ENCODE measurements around the gene PRPF39.

The PRPF39 gene

GRCh38 chr14:45083976-45084722 is at the start of gene PRPF39:
TSS of gene PRPF39 (plus strand) at chr14:45084116. CDS start at chr14:45095240, 11,124 bp downstream.
- Mint-ChIP-seq H3K4me1 (peaks cover 23 to 45% of the 10 kb centered on the region in 2 donors), H3K27ac (peak within 1 kb of the TSS; percentile 98), H3K9me3 (no peaks in the 10 kb centered on the region), H3K36me3 (peaks cover 11 to 19% of the 10 kb centered on the region in 2 donors), H3K4me3 (peak within 1 kb of the TSS; percentile 96 to 98), H3K27me3 (no peaks in the 10 kb centered on the region)
- DNase-seq (peak; percentile 96), ATAC-seq (replicated peaks) (peak; percentile 93 to 99)

- H3K27ac Mint-ChIP-seq, result no peak overlapping the region
- no peak overlapping the region for H3K4me3 Mint-ChIP-seq
- no peaks in the 10 kb centered on the region for H3K27me3 Mint-ChIP-seq
- peaks cover 39 to 59% of the 10 kb centered on the region in 2 donors for H3K36me3 Mint-ChIP-seq
- no peak for DNase-seq
- H3K9me3 Mint-ChIP-seq, result peaks cover 0 to 3% of the 10 kb centered on the region in 2 donors
- no peaks in the 10 kb centered on the region for H3K4me1 Mint-ChIP-seq
- no peak for ATAC-seq (replicated peaks)
These were observed 49.2 kb upstream of the PRPF39 start for GRCh38 chr14:45034730-45035129.

- H3K27me3 Mint-ChIP-seq, result no peaks in the 10 kb centered on the region
- DNase-seq, result no peak
These were observed 45.7 kb upstream of the PRPF39 start for GRCh38 chr14:45038256-45038655.

GRCh38 chr14:45038865-45039264 is 45.1 kb upstream of the PRPF39 start:
- Mint-ChIP-seq H3K27ac (no peak overlapping the region), H3K4me1 (no peaks in the 10 kb centered on the region), H3K36me3 (peaks cover 39 to 64% of the 10 kb centered on the region in 2 donors), H3K4me3 (no peak overlapping the region), H3K27me3 (no peaks in the 10 kb centered on the region), H3K9me3 (peaks cover 0 to 3% of the 10 kb centered on the region in 2 donors)
- ATAC-seq (replicated peaks) (no peak), DNase-seq (no peak)

More at GRCh38 chr14:45038256-45038655, 45.7 kb upstream of the PRPF39 start:
- peaks cover 0 to 3% of the 10 kb centered on the region in 2 donors for H3K9me3 Mint-ChIP-seq
- no peaks in the 10 kb centered on the region for H3K4me1 Mint-ChIP-seq
- H3K36me3 Mint-ChIP-seq, result peaks cover 41 to 65% of the 10 kb centered on the region in 2 donors
- no peak overlapping the region for H3K27ac Mint-ChIP-seq
- ATAC-seq (replicated peaks), result no peak
- no peak overlapping the region for H3K4me3 Mint-ChIP-seq

- Mint-ChIP-seq H3K27me3 (no peaks in the 10 kb centered on the region), H3K4me1 (no peaks in the 10 kb centered on the region), H3K4me3 (no peak overlapping the region), H3K36me3 (peaks cover 34 to 59% of the 10 kb centered on the region in 2 donors), H3K27ac (no peak overlapping the region), H3K9me3 (peaks cover 0 to 3% of the 10 kb centered on the region in 2 donors)
- DNase-seq, result no peak
- ATAC-seq (replicated peaks), result no peak
These were observed 44.5 kb upstream of the PRPF39 start for GRCh38 chr14:45039390-45039789.

- ATAC-seq (replicated peaks), result no peak
- H3K4me3 Mint-ChIP-seq, result no peak overlapping the region
- no peaks in the 10 kb centered on the region for H3K4me1 Mint-ChIP-seq
- H3K27me3 Mint-ChIP-seq, result no peaks in the 10 kb centered on the region
- DNase-seq, result no peak
- H3K27ac Mint-ChIP-seq, result no peak overlapping the region
- H3K9me3 Mint-ChIP-seq, result peaks cover 0 to 3% of the 10 kb centered on the region in 2 donors
- H3K36me3 Mint-ChIP-seq, result peaks cover 26 to 48% of the 10 kb centered on the region in 2 donors
These were observed 42.3 kb upstream of the PRPF39 start for GRCh38 chr14:45041641-45042040.

GRCh38 chr14:45044638-45045037 is 39.3 kb upstream of the PRPF39 start:
- Mint-ChIP-seq H3K9me3 (no peaks in the 10 kb centered on the region), H3K27me3 (no peaks in the 10 kb centered on the region), H3K27ac (no peak overlapping the region), H3K36me3 (peaks cover 18 to 30% of the 10 kb centered on the region in 2 donors), H3K4me1 (peaks cover 2 to 5% of the 10 kb centered on the region in 2 donors), H3K4me3 (no peak overlapping the region)
- no peak for ATAC-seq (replicated peaks)
- no peak for DNase-seq

- Mint-ChIP-seq H3K4me1 (peaks cover 2 to 5% of the 10 kb centered on the region in 2 donors), H3K9me3 (no peaks in the 10 kb centered on the region), H3K4me3 (no peak overlapping the region), H3K36me3 (peaks cover 28 to 31% of the 10 kb centered on the region in 2 donors), H3K27ac (no peak overlapping the region), H3K27me3 (no peaks in the 10 kb centered on the region)
- ATAC-seq (replicated peaks) (no peak), DNase-seq (no peak)
These were observed 35.5 kb upstream of the PRPF39 start for GRCh38 chr14:45048385-45048784.

- no peak overlapping the region for H3K4me3 Mint-ChIP-seq
- ATAC-seq (replicated peaks), result no peak
- DNase-seq, result no peak
- no peaks in the 10 kb centered on the region for H3K9me3 Mint-ChIP-seq
- no peaks in the 10 kb centered on the region for H3K27me3 Mint-ChIP-seq
- H3K36me3 Mint-ChIP-seq, result peaks cover 35 to 38% of the 10 kb centered on the region in 2 donors
- peaks cover 2 to 5% of the 10 kb centered on the region in 2 donors for H3K4me1 Mint-ChIP-seq
- no peak overlapping the region for H3K27ac Mint-ChIP-seq
These were observed 32.7 kb upstream of the PRPF39 start for GRCh38 chr14:45051180-45051579.

GRCh38 chr14:45051896-45052295 is 32.0 kb upstream of the PRPF39 start:
- Mint-ChIP-seq H3K4me3 (no peak overlapping the region), H3K36me3 (peaks cover 33 to 40% of the 10 kb centered on the region in 2 donors), H3K9me3 (peaks cover 0 to 3% of the 10 kb centered on the region in 2 donors), H3K27ac (no peak overlapping the region), H3K27me3 (no peaks in the 10 kb centered on the region), H3K4me1 (peaks cover 2 to 5% of the 10 kb centered on the region in 2 donors)
- ATAC-seq (replicated peaks) (no peak), DNase-seq (no peak)

- no peak overlapping the region for H3K27ac Mint-ChIP-seq
- ATAC-seq (replicated peaks) (no peak), DNase-seq (no peak)
- H3K9me3 Mint-ChIP-seq, result peaks cover 0 to 3% of the 10 kb centered on the region in 2 donors
- peaks cover 35 to 40% of the 10 kb centered on the region in 2 donors for H3K36me3 Mint-ChIP-seq
- no peaks in the 10 kb centered on the region for H3K27me3 Mint-ChIP-seq
- H3K4me3 Mint-ChIP-seq, result no peak overlapping the region
- H3K4me1 Mint-ChIP-seq, result no peaks in the 10 kb centered on the region
These were observed 26.6 kb upstream of the PRPF39 start for GRCh38 chr14:45057349-45057748.

GRCh38 chr14:45057881-45058364 is 26.0 kb upstream of the PRPF39 start:
- Mint-ChIP-seq H3K4me3 (no peak overlapping the region), H3K36me3 (peaks cover 31 to 36% of the 10 kb centered on the region in 2 donors), H3K27ac (no peak overlapping the region), H3K9me3 (peaks cover 0 to 3% of the 10 kb centered on the region in 2 donors), H3K27me3 (no peaks in the 10 kb centered on the region), H3K4me1 (no peaks in the 10 kb centered on the region)
- ATAC-seq (replicated peaks) (no peak), DNase-seq (no peak)

GRCh38 chr14:45060551-45060950 is 23.4 kb upstream of the PRPF39 start:
- no peak overlapping the region for H3K27ac Mint-ChIP-seq
- no peaks in the 10 kb centered on the region for H3K27me3 Mint-ChIP-seq
- peaks cover 0 to 3% of the 10 kb centered on the region in 2 donors for H3K9me3 Mint-ChIP-seq
- ATAC-seq (replicated peaks) (no peak), DNase-seq (no peak)
- H3K4me3 Mint-ChIP-seq, result no peak overlapping the region
- no peaks in the 10 kb centered on the region for H3K4me1 Mint-ChIP-seq
- H3K36me3 Mint-ChIP-seq, result peaks cover 30 to 43% of the 10 kb centered on the region in 2 donors

- no peak for DNase-seq
These were observed 18.4 kb upstream of the PRPF39 start for GRCh38 chr14:45065540-45065939.

GRCh38 chr14:45065956-45066355 is 18.0 kb upstream of the PRPF39 start:
- no peak overlapping the region for H3K4me3 Mint-ChIP-seq

More at GRCh38 chr14:45065540-45065939, 18.4 kb upstream of the PRPF39 start:
- Mint-ChIP-seq H3K27me3 (no peaks in the 10 kb centered on the region), H3K36me3 (peaks cover 9 to 19% of the 10 kb centered on the region in 2 donors), H3K4me1 (no peaks in the 10 kb centered on the region), H3K27ac (peak overlapping the region; percentile 17), H3K4me3 (no peak overlapping the region), H3K9me3 (no peaks in the 10 kb centered on the region)
- no peak for ATAC-seq (replicated peaks)

More at GRCh38 chr14:45065956-45066355, 18.0 kb upstream of the PRPF39 start:
- Mint-ChIP-seq H3K27ac (no peak overlapping the region), H3K27me3 (no peaks in the 10 kb centered on the region), H3K4me1 (no peaks in the 10 kb centered on the region), H3K36me3 (peaks cover 9 to 19% of the 10 kb centered on the region in 2 donors), H3K9me3 (no peaks in the 10 kb centered on the region)
- ATAC-seq (replicated peaks) (no peak), DNase-seq (no peak)

Data from stimulated activated naive B cell treated with anti-CD40 and anti-IgM and Interleukin-4, amounts not matched to agents 10 μg/mL and 1 μg/mL and 100 μg/mL, for 72 hours (primary cell).